NCI-H2107 (cell line): ENCODE data around the gene PDIA6.
"Not testable (repeated sequence)": the region's sequence is repeated elsewhere in the genome, so short reads cannot be mapped to it uniquely, and the experiment has no call there.

Experiments
- DNase-seq: peaks from one replicate; lab custom pipeline; 2025; lab: John Stamatoyannopoulos, UW

PDIA6 gene

DNA sequence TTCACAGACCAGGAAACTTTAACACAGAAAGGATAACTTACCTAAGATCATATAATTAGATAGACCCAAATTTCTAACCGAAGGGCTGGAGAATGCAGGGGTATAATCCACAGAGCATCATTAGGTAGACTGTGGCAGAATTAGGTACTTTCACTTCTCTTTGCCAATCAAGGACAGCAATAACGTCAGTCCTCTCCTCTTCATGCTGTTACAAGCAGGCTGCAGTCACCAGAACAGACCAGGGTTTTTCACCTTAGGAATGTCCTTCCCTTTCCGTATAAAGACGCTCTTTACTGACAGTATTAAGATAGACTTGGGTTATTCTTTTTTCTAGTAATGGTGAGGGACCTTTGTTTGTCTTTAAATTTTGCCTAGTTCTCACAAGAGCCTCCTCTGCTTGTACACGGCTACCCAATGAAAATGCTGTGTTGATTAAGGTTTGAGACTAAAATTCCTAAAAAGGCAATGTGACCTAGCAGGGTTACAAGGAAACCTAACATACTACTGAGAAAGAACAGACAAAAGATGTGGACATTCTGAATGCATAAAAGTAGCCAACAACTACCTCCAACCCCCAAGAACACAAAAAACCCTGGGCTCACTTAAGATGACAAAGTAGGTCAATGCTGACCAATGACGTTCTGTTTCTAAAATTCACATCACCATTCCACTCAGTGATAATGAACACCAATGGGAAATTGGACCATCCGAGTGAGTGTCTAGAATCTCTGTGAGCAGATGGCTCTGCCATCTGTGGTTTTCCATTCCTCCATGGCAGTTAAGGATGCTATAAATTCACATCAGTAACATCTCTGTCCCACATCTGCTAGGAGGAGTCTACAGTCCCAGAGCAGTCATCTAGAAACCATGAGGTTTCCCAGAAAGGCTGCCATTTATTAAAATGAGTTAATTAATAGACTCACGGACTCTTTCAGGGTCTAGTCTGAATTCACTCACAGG, 2.1 kb downstream of the PDIA6 start:
- DNase-seq, result no peak

DNA sequence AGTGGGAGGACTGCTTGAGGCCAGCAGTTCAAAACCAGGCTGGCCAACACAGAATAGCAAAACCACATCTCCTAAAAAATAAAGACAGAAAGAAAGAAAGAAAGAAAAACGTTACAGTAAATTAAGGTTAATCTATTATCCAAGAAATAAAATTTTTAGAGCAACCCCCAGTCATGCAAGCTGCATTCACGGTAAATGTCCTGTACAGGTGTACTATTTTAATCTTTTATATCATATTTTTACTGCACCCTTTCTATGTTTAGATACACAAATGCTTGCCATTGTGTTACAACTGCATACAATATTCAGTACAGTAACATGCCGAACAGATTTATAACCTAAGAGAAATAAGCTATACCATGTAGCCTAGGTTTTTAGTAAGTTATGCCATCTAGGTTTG, 6.0 kb downstream of the PDIA6 start:
- no peak for DNase-seq

DNA sequence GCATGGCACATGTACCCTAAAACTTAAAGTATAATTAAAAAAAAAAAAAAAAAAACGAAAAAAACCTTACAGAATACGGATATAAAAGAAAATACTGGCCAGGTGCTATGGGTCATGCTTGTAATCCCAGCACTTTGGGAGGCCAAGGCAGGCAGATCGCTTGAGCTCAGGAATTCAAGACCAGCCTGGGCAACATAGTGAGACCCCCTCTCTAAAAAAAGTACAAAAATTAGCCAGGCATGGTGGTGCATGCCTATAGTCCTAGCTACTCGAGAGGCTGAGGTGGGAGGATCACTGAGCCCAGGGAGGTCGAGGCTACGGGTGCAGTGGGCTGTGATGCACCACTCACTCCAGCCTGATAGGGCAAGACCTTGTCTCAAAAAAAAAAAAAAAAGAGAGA, 6.6 kb downstream of the PDIA6 start:
- DNase-seq, result not testable (repeated sequence)

DNA sequence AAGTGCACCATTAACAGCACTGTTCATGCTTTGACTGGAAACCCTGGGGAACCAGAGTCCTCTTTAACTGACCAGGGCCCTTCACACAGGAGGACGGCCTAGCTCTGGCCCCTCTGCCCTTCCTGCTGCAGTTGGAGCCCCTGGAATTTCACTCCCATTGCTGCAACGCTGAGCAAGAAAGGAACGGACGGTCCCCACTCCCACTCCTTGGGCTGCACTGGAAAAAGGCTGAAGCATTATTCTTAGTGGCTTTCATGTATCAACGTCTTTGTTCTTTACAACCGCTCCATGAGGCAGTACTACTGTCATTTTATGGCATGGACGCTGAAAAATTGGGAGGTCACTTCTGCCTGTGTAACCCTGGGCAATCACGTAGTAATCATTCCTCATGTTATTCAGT, 9.9 kb downstream of the PDIA6 start:
- DNase-seq, result no peak

DNA sequence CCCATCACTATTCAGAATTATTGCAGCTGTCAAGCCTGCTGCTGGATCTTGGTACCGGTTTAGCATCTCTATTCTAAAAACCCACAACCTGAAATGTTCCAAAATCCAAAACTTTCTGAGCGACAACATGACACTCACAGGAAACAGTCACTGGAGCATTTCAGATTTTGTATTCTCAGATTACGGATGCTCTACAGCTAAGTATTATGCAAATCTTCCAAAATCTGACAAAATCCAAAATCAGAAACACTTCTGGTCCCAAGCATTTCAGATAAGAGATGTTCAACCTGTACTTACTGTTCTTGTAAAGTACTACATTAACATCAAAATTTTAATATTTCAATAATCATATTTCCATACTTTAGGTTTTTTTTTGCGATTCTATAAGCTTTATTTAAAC, 12.4 kb downstream of the PDIA6 start:
- no peak for DNase-seq

DNA sequence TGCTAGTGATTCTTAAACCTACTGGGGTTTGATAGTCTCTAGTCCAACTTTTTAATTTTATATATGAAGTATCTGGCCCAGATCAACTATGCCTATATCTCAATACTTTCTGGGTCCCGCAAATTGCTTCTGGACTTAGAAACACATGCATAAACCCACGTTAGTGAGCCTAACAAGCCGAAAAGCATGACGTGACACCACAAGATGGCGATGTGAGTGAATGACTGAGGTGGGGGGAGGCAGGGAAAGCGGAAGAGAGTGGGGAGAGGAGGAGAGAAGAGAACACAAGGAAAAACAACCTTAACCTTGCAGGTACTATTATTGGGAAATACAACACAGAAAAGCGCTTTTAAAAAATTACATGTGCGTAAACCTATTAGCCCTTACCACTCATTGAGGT, 13.8 kb downstream of the PDIA6 start:
- DNase-seq, result no peak

DNA sequence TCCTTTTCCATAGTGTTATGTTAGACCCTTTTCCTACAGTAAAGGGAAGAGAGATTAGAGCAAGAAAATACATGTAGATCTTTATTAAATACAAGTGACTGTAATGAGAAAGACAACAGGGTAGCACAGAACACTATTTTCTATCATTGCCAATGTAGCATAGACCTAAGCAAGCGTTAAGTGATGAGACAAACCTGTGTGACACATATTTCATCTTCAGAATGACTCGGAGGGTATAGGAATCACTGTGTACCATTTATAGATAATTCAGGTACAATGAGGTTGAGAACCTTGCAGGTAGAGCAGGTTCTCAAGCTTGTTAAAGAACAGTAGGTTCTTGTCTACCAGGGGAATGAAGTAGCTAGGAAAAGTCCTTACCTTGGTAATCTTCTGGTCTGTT, 15.9 kb downstream of the PDIA6 start:
- DNase-seq, result no peak

DNA sequence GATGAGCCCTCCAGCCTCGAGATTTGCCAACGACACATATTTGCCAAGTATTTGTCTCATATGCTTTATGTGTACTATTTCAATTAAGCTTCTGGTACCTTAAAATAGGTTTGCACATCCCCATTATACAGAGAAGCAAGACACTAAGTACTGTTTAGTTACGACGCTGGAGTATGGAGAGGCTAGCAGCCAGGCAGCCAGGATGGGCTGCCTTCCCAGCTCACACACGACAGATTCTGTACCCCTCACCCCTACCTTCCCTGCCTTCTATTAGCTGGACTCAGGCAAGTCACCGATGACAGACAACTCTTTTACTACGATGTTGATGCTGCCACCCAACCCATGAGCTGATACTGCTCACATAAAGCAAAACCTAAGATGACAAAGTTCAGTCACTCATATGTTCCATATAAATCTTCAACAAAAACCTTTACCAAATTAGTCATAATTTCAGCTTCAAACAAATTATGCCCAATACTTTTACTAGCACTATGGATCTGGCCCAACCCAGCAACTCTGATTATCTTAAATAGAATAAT, 17.0 kb downstream of the PDIA6 start:
- DNase-seq, result no peak

DNA sequence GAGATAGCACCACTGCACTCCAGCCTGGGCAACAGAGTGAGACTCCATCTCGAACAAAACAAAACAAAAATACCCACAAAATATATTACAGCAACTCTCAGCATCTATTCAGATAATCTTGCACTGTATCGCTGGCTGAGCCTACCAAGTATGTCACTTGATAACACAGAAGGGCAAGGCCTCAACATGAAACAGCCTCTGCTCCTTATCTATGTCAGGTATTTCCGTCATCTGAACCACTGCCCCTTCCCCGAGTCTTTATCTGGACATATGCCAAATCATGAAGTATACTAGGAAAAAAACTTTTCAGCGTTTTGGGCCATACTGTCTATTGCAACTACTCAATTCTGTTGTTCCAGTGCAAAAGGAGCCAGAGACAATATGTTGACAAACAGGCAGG, 17.7 kb downstream of the PDIA6 start:
- DNase-seq, result no peak

DNA sequence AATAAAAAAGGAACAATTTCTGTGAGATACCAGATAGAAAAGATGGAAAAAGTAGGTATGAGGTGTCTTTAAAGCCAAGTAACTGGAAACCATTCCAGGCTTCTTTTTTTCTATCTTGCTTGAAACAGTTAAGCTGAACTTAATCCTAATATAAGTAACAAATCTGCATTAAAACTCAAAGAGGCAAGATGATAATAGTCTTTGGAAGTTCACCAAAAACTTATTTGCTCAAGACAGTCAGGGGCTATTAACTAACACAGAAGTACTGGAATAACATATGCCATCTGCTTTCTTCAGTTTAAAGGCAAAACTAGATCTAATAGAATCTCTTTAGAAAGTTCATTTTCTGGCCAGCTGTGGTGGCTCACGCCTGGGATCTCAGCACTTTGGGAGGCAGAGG, 18.8 kb downstream of the PDIA6 start:
- no peak for DNase-seq

DNA sequence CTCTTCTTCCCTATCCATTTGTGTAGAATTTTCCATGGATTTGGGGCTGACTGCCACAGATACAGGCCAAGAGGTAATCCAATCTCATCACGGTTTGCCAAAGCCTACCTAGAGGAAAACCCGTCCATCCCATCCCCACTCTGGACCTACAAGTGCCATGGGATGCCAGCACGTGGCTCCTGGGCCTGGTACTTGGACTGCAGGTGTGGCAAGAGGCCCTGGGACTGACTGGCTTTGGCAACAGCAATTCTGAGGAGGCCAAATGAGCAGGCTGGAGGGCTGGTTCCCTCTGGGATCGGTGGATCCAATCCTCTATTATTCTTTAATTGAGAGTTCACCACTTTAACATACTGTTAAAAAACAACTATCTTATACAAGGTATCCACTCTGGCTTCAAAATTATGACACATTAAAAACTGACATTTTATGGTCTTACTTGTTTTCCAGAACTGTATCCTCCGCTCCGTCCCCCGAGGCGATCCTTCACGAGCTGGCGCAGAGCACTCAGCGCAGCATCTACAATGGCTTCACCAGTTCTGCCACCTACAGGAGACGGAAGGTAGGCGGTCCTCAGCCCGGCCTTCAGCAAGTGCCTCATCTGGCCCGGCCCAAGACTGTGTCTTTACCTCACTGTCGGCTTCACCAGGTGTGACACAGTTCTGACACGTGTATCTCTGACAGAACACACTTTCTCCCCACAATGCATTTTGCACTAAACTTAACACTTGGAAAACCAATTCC, 19.8 kb downstream of the PDIA6 start:
- no peak for DNase-seq

DNA sequence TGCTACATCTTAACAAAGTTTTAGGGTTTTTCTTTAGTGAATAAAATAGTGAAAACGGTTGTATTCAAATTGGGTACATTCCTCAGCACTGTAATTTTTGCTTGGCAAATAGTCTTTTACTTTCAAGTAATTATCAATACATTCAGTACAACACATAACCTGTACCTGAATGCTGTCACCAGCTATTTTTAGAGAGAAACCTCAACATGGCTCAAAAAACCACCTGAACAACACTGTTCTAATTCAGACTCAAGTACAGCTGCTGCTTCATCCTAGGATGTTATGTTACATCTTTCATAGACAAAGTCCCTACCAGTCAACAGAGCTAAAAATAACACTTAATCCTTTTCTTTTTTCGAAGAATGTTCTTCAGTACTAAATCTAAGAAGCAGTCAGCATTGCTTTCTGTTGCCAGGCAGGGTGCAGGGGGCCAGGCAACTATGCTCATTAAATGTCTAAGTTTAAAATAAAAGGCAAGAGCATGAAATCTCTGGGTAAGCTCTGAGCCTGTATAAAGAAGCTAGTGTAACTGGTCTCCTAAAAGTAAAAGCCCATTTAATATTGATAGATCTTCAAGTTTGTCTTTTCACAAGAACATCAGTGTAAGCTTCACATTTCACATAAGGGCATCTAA, 20.5 kb downstream of the PDIA6 start:
- no peak for DNase-seq

DNA sequence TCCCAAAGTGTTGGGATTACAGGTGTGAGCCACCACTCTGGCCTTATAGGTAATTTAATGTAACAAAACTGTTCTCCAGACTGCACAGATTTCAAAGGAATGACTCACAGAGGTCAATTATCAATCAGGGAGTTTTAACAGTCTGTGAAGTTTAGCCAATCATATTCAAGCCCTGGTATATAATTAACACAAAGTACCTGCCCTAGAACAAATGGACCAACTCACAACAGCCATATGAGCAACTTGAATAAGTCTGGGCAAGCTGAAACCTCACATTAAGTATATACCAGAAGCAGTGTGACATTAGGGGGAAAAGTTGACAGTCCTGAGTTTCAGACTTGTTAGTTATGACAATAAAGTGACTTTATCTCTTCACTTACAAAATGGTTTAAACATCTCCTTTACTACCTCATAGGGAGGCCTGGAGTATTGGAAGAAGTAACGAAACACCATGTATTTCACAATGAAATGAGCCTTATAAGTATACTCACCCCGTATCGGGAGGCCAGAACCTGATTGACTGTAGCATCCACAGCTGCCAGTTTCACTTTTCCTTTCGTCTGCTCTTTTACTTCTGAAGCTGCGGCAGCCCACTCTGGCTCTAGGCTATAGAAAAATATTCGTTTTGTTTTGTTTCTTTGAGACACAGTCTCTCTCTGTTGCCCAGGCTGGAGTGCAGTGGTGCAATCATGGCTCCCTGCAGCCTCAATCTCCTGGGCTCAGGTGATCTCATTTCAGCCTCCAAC, 22.2 kb downstream of the PDIA6 start:
- DNase-seq, result no peak

DNA sequence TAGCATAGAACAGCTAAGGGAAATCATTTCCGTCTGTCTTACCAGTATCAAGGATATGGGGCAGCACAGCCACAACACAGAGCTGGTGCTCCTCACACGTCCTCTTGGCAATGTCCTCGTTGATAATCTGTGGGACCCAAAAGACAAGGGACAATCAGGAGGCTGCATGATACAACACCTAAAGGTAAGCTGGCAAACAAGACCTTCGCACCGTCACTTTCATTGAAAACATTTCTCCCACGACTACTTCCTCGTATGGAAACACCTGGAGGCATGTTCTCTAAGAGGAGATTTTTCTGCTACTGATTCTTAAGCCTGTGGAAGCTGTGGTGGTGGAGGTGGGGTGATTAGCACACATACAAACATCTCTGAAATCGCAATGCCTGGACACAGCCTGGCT, 23.7 kb downstream of the PDIA6 start:
- DNase-seq, result no peak

DNA sequence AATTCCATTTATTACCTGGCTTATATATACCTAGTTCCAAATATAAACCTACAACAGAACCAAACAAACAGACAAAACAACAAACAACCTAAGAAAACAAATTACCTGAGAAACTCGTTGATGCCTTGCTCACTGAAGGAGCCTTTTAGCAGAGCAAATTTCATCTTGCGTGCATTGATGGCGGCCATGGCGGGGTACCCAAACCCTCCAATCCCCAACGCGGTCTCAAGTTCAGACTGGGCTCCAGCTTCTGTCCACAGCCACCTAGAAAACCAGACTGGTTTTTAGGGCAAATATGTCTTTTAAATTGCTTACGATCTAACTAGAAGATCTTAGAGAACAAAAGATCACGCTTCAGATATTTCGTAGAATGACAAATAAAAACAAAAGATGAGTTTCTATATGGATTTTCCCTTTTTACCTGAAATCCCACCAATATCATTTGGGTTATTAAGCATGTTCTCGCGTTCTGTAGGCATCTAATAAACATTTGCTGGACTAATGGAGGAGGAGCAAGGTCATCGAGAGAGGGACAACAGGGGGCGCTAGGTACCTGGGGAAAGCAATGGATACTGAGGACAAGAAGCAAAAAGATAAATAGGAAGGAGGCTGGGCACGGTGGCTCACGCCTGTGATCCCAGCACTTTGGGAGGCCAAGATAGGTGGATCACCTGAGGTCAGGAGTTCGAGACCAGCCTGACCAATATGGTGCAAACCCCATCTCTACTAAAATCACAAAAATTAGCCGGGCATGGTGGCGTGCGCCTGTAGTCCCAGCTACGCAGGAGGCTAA, 25.2 kb downstream of the PDIA6 start:
- DNase-seq, result no peak

DNA sequence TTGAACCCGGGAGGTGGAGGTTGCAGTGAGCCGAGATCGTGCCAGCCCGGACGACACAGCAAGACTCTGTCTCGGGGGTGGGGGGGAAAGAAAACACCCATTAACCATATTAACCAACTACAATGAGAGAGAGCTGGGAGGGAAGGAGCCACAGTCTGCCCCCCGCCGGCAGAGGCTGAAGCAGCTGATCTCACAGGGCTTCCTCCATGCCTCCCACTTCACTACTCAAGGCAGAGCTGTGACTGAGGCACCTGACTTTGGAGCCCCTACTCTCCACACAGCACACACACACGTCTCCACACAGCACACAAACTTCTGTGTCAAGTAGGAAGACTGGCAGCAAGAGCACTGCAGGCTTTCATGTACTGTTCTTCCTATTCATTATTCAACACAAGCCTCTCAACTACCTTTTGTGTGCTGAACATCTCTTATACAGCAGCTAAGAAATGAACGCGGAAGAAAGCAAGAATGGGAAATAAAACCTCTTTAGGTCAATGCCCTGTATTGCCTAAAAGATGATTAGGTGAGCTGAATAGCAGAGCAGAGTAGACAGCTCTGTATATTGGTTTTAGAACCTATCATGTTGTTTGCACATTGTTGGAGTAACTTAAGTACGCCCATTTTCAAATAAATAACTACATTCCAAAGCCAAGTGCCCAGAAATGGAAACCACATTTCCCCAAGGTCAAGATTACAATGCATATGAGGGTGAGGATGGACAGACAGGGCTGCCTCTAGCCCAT, 26.2 kb downstream of the PDIA6 start:
- no peak for DNase-seq

DNA sequence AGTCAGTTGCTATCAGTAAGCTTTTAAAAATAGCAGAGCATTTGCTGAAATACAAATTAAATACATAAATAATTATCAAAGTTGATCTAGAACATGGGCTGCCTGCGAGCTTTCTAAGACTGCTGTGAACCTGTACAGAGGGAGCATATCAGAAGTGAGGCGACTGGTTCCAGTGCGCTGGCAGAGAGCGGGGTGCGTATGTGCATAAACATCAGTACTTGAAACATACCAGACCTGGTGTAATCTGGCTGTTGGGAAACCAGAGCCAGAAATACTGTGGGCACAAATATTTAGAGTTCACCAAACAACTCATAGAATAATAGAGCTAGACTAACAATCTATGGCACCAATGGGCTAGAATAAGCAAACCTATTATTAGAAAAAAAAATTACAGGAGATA, 27.3 kb downstream of the PDIA6 start:
- no peak for DNase-seq

DNA sequence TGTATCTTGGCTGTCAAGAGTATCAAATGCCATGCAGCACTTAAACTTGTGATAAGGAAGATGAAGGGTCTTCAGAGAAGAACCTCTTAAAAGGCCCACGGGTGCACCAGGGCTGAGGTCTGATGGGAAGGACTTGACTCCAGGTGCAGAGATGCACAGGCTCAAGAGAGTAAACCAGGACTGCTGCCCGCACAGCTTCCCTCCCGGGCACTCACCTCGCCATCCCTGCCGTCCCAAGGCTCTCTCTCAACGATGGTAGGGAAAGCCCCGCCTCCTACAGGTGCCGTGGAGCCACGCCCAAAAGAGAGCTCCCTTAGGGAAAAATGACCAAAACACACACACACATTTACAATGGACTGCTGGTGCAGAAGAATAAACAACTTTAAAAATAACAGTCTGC, 27.9 kb downstream of the PDIA6 start:
- no peak for DNase-seq

DNA sequence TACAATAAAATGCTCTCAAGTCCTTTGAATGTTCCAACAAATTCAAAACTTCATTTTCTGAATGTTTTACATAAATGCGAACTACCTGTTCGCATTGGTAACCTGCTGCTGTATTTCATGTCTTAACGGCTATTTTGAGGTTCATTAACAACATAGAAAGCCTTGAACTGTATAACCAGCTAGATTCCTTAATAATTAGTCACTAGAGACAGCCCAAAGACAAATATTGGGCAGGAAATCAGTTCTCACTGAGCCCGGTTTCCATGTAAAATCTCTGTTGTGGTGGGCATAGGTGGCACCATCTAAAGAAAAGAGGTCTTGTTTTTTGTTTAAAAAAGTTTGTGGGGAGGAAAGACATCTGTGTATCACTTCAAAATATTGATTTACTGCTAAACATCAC, 29.2 kb downstream of the PDIA6 start:
- no peak for DNase-seq

DNA sequence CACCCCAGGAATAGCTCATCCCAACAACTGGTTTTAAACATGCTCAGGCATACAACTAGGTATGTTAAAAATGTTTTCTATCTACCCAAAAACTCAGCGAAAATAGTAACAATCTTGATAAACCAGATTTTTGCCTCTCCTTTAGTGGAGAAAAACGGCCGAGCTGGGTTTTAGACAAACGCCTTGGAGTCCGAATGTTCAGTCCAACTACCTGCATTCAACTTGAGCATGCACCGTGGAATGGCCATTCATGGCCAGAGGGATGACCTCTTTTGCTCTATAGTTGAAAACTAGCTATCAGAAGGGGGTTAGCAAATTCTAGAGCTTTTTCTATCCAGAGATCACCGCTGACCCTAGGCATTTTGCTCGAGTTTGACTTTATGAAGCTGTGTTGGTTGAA, 30.8 kb downstream of the PDIA6 start:
- no peak for DNase-seq
